Keratinocyte (primary cell): Measurements from ENCODE around the gene LOXL4. TPM values are rescaled to one million over a fixed set of nuclear protein-coding genes. Genes with fewer than 3 reads are reported as not detected.

Source experiments
- DNase-seq: peaks from one replicate; pipeline ENCODE4 v3.0.0-alpha.2; 2011; ENCODE audit warnings: low read depth, missing footprints, low spot score
- FAIRE-seq: peaks from 2 replicates; lab custom pipeline; 2011; peaks lifted over from hg19 to GRCh38; lab: Jason Lieb, UNC
- H2AFZ ChIP-seq: 2 replicates; pipeline ENCODE4 v1.6.0; 2012; ENCODE audit warnings: low read length, control low read depth, inconsistent platforms; ENCODE audit not compliant: control insufficient read depth
- H3K27ac ChIP-seq: 2 replicates; pipeline ENCODE4 v1.5.1; 2011; ENCODE audit warnings: low read length; ENCODE audit not compliant: control insufficient read depth, insufficient read depth
- H3K27me3 ChIP-seq: 3 replicates; pipeline ENCODE4 v1.6.0; 2011; ENCODE audit warnings: low read length; ENCODE audit not compliant: control insufficient read depth, insufficient read depth; ENCODE audit errors: extremely low read depth
- H3K36me3 ChIP-seq, 2 experiments: 2 replicates in 1 of 2; 3 replicates in 1 of 2; pipeline ENCODE4 v1.5.1; 2011; ENCODE audit warnings: low read length in 2 of 2, mild to moderate bottlenecking in 1 of 2; ENCODE audit not compliant: control insufficient read depth in 2 of 2, insufficient read depth in 2 of 2; ENCODE audit errors: extremely low read depth in 1 of 2
- H3K4me1 ChIP-seq: 3 replicates; pipeline ENCODE4 v1.5.1; 2011; ENCODE audit warnings: low read length; ENCODE audit not compliant: control insufficient read depth, insufficient read depth; ENCODE audit errors: extremely low read depth
- H3K4me2 ChIP-seq: 3 replicates; pipeline ENCODE4 v1.6.0; 2011; ENCODE audit warnings: low read depth, low read length; ENCODE audit not compliant: control insufficient read depth, insufficient read depth; ENCODE audit errors: extremely low read depth
- H3K4me3 ChIP-seq, 3 experiments: fragments of 200-600 bp in 1 of 3; sonication (generic) in 1 of 3; 2 replicates in 2 of 3; 3 replicates in 1 of 3; pipeline ENCODE4 v1.5.1; 2011 to 2016; ENCODE audit warnings: low read length in 3 of 3, mild to moderate bottlenecking in 3 of 3, control low read depth in 2 of 3, inconsistent platforms in 1 of 3, low read depth in 1 of 3, mixed read lengths in 1 of 3, mixed run types in 1 of 3, moderate library complexity in 1 of 3; ENCODE audit not compliant: control insufficient read depth in 2 of 3, insufficient read depth in 2 of 3; ENCODE audit errors: extremely low read depth in 1 of 3
- H3K79me2 ChIP-seq: 2 replicates; pipeline ENCODE4 v1.6.0; 2012; ENCODE audit warnings: low read length; ENCODE audit not compliant: control insufficient read depth, insufficient read depth
- H3K9ac ChIP-seq: 3 replicates; pipeline ENCODE4 v1.6.0; 2011; ENCODE audit warnings: low read length; ENCODE audit not compliant: control insufficient read depth, insufficient read depth; ENCODE audit errors: extremely low read depth
- H3K9me1 ChIP-seq: 3 replicates; pipeline ENCODE4 v1.6.0; 2011; ENCODE audit warnings: low read length; ENCODE audit not compliant: control insufficient read depth, insufficient read depth; ENCODE audit errors: extremely low read depth
- H3K9me3 ChIP-seq: 2 replicates; pipeline ENCODE4 v1.5.1; 2012; ENCODE audit warnings: low read depth, low read length; ENCODE audit not compliant: control insufficient read depth
- H4K20me1 ChIP-seq: 3 replicates; pipeline ENCODE4 v1.6.0; 2011; ENCODE audit warnings: low read length; ENCODE audit not compliant: control insufficient read depth, insufficient read depth; ENCODE audit errors: extremely low read depth
- EZH2 ChIP-seq: IDR thresholded peaks from one replicate; pipeline ENCODE4 v1.6.1; 2012; ENCODE audit warnings: inconsistent platforms, mild to moderate bottlenecking, low read length, moderate library complexity
- dilution Hi-C: fragments of 300-500 bp; cut with MboI; formaldehyde crosslinking; loops from one replicate; pipeline ENCODE4 v1.7.0; 2020; ENCODE audit warnings: low sequenced_read_pairs; ENCODE audit not compliant: extremely low pct_ligation_motif_present
- polyA plus RNA-seq, 5 experiments: library from polyadenylated mRNA; depleted of rRNA in 3 of 5; stranded (reverse) in 3 of 5; stranded (forward) in 1 of 5; unstranded in 1 of 5; fragments of >200 nt; gene quantifications; 1 replicate in 1 of 5; 2 replicates in 3 of 5; 3 replicates in 1 of 5; pipeline versions ENCODE4 v1.2.1 to v1.2.3, GENCODE V29; 2011 to 2012; ENCODE audit warnings: missing spikeins in 2 of 5, low read depth in 1 of 5, low replicate concordance in 1 of 5
- TF ChIP-seq, protein P1 (sequence below), 3 experiments: IDR thresholded peaks in 1 of 3; conservative IDR thresholded peaks in 1 of 3; optimal IDR thresholded peaks in 1 of 3; 2 replicates in 2 of 3; 3 replicates in 1 of 3; pipeline versions ENCODE3 to v1.5.1; 2011; ENCODE audit warnings: low read length in 3 of 3, mild to moderate bottlenecking in 3 of 3, moderate library complexity in 2 of 3, control low read depth in 1 of 3, inconsistent platforms in 1 of 3; ENCODE audit not compliant: insufficient read depth in 2 of 3; ENCODE audit errors: extremely low read depth in 1 of 3

Gene LOXL4
- polyA plus RNA-seq, 1 donor (not counting 4 experiments of a cell fraction or from before 2014, with no cell fraction given): 0.01 TPM

DNA sequence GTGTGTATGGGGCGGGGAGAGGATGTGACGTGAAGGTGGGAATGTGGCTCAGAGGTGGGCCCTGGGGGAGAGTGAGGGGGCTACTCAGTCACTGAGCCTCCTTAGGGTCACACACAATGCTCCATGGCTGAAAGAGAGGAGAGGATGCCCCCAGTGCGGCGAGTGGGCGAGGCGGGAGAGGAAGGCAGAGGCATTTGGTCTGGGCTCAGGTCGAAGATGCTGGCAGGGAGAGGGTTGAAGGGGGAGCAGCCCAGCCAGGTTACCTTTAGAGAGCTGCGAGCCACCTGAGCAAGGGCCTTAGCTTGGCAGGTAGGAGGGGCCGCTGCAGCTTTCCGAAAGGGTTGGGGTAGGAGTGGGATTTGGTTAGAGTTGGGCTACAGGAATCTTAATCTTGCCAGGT, 4.7 kb upstream of the LOXL4 start:
- no peak for DNase-seq
- H3K27me3 ChIP-seq: peaks cover 3% of the 10 kb centered on the region

DNA sequence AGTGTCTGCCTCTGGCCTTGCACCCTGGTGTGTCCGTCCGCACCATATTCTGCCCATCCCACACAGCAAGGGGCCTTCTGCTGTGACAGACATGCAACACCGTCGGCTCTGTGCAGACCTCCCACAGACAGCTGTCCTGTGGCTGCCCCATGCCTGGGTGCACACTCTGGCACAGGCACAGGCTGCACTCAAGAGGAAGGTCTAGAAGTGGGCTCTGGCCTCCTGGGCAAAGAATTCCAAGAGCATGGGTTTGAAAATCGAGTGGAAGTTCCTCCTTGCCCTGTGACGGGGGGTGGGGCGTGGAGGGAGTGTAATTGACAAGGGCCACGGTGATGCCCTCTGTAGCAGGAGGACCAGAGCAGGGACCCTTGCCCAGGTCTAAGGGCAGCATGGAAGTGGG, 4.3 kb upstream of the LOXL4 start:
- DNase-seq (no peak), FAIRE-seq (no peak)
- H3K4me2 ChIP-seq: no peak overlapping the region
- dilution Hi-C loops: no loop called here
- no peaks in the 10 kb centered on the region for H3K79me2 ChIP-seq
- TF ChIP-seq, protein P1, sequence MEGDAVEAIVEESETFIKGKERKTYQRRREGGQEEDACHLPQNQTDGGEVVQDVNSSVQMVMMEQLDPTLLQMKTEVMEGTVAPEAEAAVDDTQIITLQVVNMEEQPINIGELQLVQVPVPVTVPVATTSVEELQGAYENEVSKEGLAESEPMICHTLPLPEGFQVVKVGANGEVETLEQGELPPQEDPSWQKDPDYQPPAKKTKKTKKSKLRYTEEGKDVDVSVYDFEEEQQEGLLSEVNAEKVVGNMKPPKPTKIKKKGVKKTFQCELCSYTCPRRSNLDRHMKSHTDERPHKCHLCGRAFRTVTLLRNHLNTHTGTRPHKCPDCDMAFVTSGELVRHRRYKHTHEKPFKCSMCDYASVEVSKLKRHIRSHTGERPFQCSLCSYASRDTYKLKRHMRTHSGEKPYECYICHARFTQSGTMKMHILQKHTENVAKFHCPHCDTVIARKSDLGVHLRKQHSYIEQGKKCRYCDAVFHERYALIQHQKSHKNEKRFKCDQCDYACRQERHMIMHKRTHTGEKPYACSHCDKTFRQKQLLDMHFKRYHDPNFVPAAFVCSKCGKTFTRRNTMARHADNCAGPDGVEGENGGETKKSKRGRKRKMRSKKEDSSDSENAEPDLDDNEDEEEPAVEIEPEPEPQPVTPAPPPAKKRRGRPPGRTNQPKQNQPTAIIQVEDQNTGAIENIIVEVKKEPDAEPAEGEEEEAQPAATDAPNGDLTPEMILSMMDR (optimal IDR thresholded peaks at IDR 0.05 in 1 of 3, IDR thresholded peaks at IDR 0.05 in 1 of 3, conservative IDR thresholded peaks at IDR 0.05 in 1 of 3; ENCODE audit: extremely low read depth in 1 of 3, insufficient read depth in 2 of 3, low read length in 3 of 3): no peak
- no peak for TF ChIP-seq EZH2
- H4K20me1 ChIP-seq: no peaks in the 10 kb centered on the region
- H3K4me1 ChIP-seq: peaks cover 17% of the 10 kb centered on the region
- H3K27me3 ChIP-seq: peaks cover 7% of the 10 kb centered on the region
- no peaks in the 10 kb centered on the region for H3K9me3 ChIP-seq
- H3K36me3 ChIP-seq: no peaks in the 10 kb centered on the region
- H3K4me3 ChIP-seq: no peak overlapping the region
- no peak overlapping the region for H3K27ac ChIP-seq
- H3K9me1 ChIP-seq: no peaks in the 10 kb centered on the region
- H3K9ac ChIP-seq: no peak overlapping the region
- H2AFZ ChIP-seq: no peak overlapping the region

More for the DNA sequence above, 4.7 kb upstream of the LOXL4 start:
- TF ChIP-seq EZH2: no peak
- TF ChIP-seq, protein P1 (optimal IDR thresholded peaks at IDR 0.05 in 1 of 3, IDR thresholded peaks at IDR 0.05 in 1 of 3, conservative IDR thresholded peaks at IDR 0.05 in 1 of 3; ENCODE audit: extremely low read depth in 1 of 3, insufficient read depth in 2 of 3, low read length in 3 of 3): no peak
- Histone ChIP-seq H3K4me1 (peaks cover 17% of the 10 kb centered on the region), H3K9me1 (no peaks in the 10 kb centered on the region), H2AFZ (no peak overlapping the region), H3K4me2 (no peak overlapping the region), H3K9ac (no peak overlapping the region), H3K79me2 (no peaks in the 10 kb centered on the region), H3K36me3 (no peaks in the 10 kb centered on the region), H3K4me3 (no peak overlapping the region), H3K9me3 (no peaks in the 10 kb centered on the region), H4K20me1 (no peaks in the 10 kb centered on the region), H3K27ac (no peak overlapping the region)
- dilution Hi-C loops: no loop called here
- no peak for FAIRE-seq
